Hepatocyte (in vitro differentiated cells): ENCODE results near the gene NADSYN1.

Experiments used
- CTCF ChIP-seq: fragments of 200-600 bp; sonication (generic); IDR thresholded peaks from 2 replicates; pipeline ENCODE4 v1.5.1; 2016; ENCODE audit warnings: antibody characterized with exemption, mild to moderate bottlenecking; ENCODE audit not compliant: poor library complexity
- EZH2 ChIP-seq: fragments of 200-600 bp; sonication (generic); IDR thresholded peaks from 2 replicates; pipeline ENCODE4 v1.6.1; 2016; ENCODE audit warnings: antibody characterized with exemption, mild to moderate bottlenecking, borderline replicate concordance

GRCh38 chr11:71489311-71490043, 36.5 kb downstream of the NADSYN1 start:
- no peak for TF ChIP-seq EZH2
- TF ChIP-seq CTCF, result no peak
